ENCODE data around the gene SHC4. TPM values are rescaled to one million over a fixed set of nuclear protein-coding genes. Genes with fewer than 3 reads are reported as not detected.
A peak's percentile ranks its signal among the peaks of the same experiment; 100 is the strongest.

The SHC4 gene
- total RNA-seq, 4 donors from 2014 or later = 1.8 to 2.3 (median 2.1) TPM

- no peaks in the 10 kb centered on the region for H3K9me3 ChIP-seq
- intact Hi-C loops (cut with DNase I) = no loop called here
- TF ChIP-seq POLR2A (IDR thresholded peaks at IDR 0.05; ENCODE audit: low read depth) = no peak
- no peak for TF ChIP-seq EP300 (IDR thresholded peaks at IDR 0.05)
- TF ChIP-seq CTCF (IDR thresholded peaks at IDR 0.05) = no peak
- no peak for TF ChIP-seq POLR2AphosphoS5 (IDR thresholded peaks at IDR 0.05)
- H3K4me3 ChIP-seq = no peak overlapping the region
- H3K27me3 ChIP-seq = no peaks in the 10 kb centered on the region
- H3K27ac ChIP-seq (replicated peaks in 1 of 4) = no peak overlapping the region
- no peaks in the 10 kb centered on the region for H3K36me3 ChIP-seq
- H3K4me1 ChIP-seq = no peaks in the 10 kb centered on the region
- DNase-seq (ENCODE audit: extremely low spot score) = no peak
These were observed 58.5 kb downstream of the SHC4 start for GRCh38 chr15:48905216-48905615.

- no peaks in the 10 kb centered on the region for H3K36me3 ChIP-seq
- no peak overlapping the region for H3K27ac ChIP-seq (replicated peaks in 1 of 4)
- WGBS = 97% methylated on average over 4 of the region's 4 CpGs
- no peaks in the 10 kb centered on the region for H3K27me3 ChIP-seq
- no peaks in the 10 kb centered on the region for H3K9me3 ChIP-seq
- DNase-seq (ENCODE audit: extremely low spot score) = no peak
- intact Hi-C loops (cut with DNase I) = no loop called here
- TF ChIP-seq POLR2AphosphoS5 (IDR thresholded peaks at IDR 0.05) = no peak
- no peak overlapping the region for H3K4me3 ChIP-seq
- H3K4me1 ChIP-seq = no peaks in the 10 kb centered on the region
These were observed 59.0 kb downstream of the SHC4 start for GRCh38 chr15:48904758-48905157.

GRCh38 chr15:48899793-48900192 lies 63.9 kb downstream of the SHC4 start:
- TF ChIP-seq CTCF (IDR thresholded peaks at IDR 0.05) = no peak
- no peak for TF ChIP-seq POLR2AphosphoS5 (IDR thresholded peaks at IDR 0.05)
- no peak for TF ChIP-seq EP300 (IDR thresholded peaks at IDR 0.05)
- no peak for TF ChIP-seq POLR2A (IDR thresholded peaks at IDR 0.05; ENCODE audit: low read depth)
- 100% methylated on average over 2 of the region's 4 CpGs for WGBS

DNA sequence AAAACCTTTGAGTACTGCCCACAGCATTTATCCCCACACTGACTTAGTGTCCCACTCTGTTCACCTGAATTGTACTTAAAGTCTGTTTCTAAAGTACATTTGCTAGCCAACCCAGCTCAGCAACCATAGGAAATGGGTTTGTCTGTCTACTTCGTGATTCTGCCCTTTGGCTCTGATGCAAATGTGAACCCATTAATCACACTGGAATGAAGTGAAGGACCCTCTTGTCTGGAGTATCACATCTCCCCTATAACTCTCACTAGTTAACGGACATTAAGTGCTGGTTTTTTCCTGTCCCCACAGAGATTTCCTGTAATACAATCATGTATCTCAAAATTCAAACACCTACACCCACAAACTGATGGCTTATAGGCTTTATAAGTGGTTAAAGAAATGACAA lies 65.3 kb downstream of the SHC4 start:
- H3K27me3 ChIP-seq = peaks cover 0 to 5% (median 0%) of the 10 kb centered on the region in 4 donors
- TF ChIP-seq CTCF (IDR thresholded peaks at IDR 0.05) = no peak
- TF ChIP-seq EP300 (IDR thresholded peaks at IDR 0.05) = no peak
- TF ChIP-seq POLR2AphosphoS5 (IDR thresholded peaks at IDR 0.05) = no peak
- H3K4me1 ChIP-seq = no peaks in the 10 kb centered on the region
- 76% methylated on average over 2 of the region's 2 CpGs for WGBS
- peak overlapping the region in 1 of 4 donors; percentile 26 for H3K4me3 ChIP-seq
- H3K9me3 ChIP-seq = no peaks in the 10 kb centered on the region
- intact Hi-C loops (cut with DNase I) = no loop called here
- no peaks in the 10 kb centered on the region for H3K36me3 ChIP-seq
- H3K27ac ChIP-seq (replicated peaks in 1 of 4) = peak overlapping the region; percentile 43 to 72 (median 59)
- no peak for DNase-seq (ENCODE audit: extremely low spot score)

More at GRCh38 chr15:48899793-48900192, 63.9 kb downstream of the SHC4 start:
- H3K27me3 ChIP-seq = peaks cover 0 to 5% (median 0%) of the 10 kb centered on the region in 4 donors
- H3K27ac ChIP-seq (replicated peaks in 1 of 4) = no peak overlapping the region
- no peak for DNase-seq (ENCODE audit: extremely low spot score)
- no peak overlapping the region for H3K4me3 ChIP-seq
- intact Hi-C loops (cut with DNase I) = no loop called here
- no peaks in the 10 kb centered on the region for H3K4me1 ChIP-seq
- no peaks in the 10 kb centered on the region for H3K36me3 ChIP-seq
- no peaks in the 10 kb centered on the region for H3K9me3 ChIP-seq

DNA sequence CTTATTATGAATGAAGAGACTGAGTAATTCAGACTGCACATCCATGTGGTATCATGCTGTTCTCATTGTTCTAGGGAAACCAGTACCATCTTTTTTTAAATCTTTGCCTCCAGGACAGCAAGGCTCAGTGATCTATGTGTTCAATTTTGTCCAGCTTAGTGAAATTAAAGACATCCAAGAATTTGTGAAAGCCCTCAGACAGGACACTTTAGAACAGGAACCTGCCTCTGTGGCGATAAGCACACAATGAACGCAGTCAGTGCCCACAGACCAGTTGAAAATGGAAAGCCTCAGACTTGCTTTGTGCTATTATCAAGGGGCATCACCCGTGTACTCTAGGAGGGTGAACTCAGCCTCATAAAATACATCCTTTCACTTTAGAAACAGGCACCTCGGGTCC lies 65.7 kb downstream of the SHC4 start:
- WGBS = 82% methylated on average over 4 of the region's 4 CpGs
- no peaks in the 10 kb centered on the region for H3K4me1 ChIP-seq
- intact Hi-C loops (cut with DNase I) = no loop called here
- H3K27ac ChIP-seq (replicated peaks in 1 of 4) = peak overlapping the region; percentile 43 to 72 (median 59)
- peaks cover 0 to 5% (median 0%) of the 10 kb centered on the region in 4 donors for H3K27me3 ChIP-seq
- H3K4me3 ChIP-seq = peak overlapping the region in 2 of 4 donors; percentile 23 to 26
- H3K36me3 ChIP-seq = no peaks in the 10 kb centered on the region
- DNase-seq (ENCODE audit: extremely low spot score) = no peak
- TF ChIP-seq POLR2A (IDR thresholded peaks at IDR 0.05; ENCODE audit: low read depth) (no peak), EP300 (IDR thresholded peaks at IDR 0.05) (no peak), CTCF (IDR thresholded peaks at IDR 0.05) (no peak), POLR2AphosphoS5 (IDR thresholded peaks at IDR 0.05) (no peak)
- H3K9me3 ChIP-seq = no peaks in the 10 kb centered on the region

Measured in esophagus muscularis mucosa (tissue), 4 donors.